ENCODE measurements around the gene PLEKHA6.

DNA sequence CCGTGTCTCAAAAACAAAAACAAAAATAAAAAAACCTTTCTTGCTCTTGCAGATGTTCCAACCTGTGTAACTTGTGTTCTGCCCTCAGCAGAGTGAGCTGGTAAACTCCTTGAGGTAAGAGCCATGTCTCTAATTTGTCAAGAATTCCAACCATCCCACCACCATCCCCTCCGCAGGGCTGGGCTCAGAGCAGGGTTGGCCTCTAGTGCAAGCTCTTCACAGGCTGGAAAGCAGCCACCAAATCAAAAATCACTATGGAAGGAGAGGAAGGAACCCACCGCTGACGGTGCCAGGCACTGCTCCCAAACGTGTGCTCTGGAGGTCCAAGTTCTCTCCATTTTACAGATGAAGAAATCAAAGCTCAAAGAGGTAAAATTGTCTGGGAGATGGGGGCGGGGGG lies 9.4 kb downstream of the PLEKHA6 start:
- TF ChIP-seq, protein P1, sequence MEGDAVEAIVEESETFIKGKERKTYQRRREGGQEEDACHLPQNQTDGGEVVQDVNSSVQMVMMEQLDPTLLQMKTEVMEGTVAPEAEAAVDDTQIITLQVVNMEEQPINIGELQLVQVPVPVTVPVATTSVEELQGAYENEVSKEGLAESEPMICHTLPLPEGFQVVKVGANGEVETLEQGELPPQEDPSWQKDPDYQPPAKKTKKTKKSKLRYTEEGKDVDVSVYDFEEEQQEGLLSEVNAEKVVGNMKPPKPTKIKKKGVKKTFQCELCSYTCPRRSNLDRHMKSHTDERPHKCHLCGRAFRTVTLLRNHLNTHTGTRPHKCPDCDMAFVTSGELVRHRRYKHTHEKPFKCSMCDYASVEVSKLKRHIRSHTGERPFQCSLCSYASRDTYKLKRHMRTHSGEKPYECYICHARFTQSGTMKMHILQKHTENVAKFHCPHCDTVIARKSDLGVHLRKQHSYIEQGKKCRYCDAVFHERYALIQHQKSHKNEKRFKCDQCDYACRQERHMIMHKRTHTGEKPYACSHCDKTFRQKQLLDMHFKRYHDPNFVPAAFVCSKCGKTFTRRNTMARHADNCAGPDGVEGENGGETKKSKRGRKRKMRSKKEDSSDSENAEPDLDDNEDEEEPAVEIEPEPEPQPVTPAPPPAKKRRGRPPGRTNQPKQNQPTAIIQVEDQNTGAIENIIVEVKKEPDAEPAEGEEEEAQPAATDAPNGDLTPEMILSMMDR (IDR thresholded peaks at IDR 0.05) = no peak
- TF ChIP-seq POLR2A (IDR thresholded peaks at IDR 0.05) = no peak
- TF ChIP-seq POLR2AphosphoS5 (IDR thresholded peaks at IDR 0.05) = no peak

All from prostate gland (tissue), 2 donors.